PC-3 (cell line): ENCODE measurements around the gene HDAC10. TPM values are rescaled to one million over a fixed set of nuclear protein-coding genes. Genes with fewer than 3 reads are reported as not detected.

ENCODE experiments used
- ATAC-seq: fragments of 200-7000 bp; cut with Tn5 transposase; 2 replicates; pipeline ENCODE4 v1.9.1; 2020; ENCODE audit warnings: mild to moderate bottlenecking, moderate library complexity
- BruUV-seq: library from RNA; stranded (reverse); fragments of 400-500 nt; replicated peaks from 2 replicates; lab custom pipeline; 2021; lab: Mats Ljungman, UMichigan
- CTCF ChIA-PET: fragments of 300-600 bp; sonication (Branson Sonifier 250); formaldehyde crosslinking; loops from one replicate; lab custom pipeline; 2022; ENCODE audit warnings: antibody characterized with exemption; lab: Charles Lee
- POLR2A ChIA-PET: fragments of 300-600 bp; sonication (Branson Sonifier 250); formaldehyde crosslinking; loops from one replicate; lab custom pipeline; 2022; ENCODE audit warnings: antibody characterized with exemption; ENCODE audit not compliant: unreplicated experiment; lab: Charles Lee
- DNase-seq: peaks from one replicate; pipeline ENCODE4 v3.0.0-alpha.2; 2015
- H2AFZ ChIP-seq: fragments of 300-600 bp; sonication (generic); 2 replicates; pipeline ENCODE4 v1.6.0; 2016; ENCODE audit warnings: antibody characterized with exemption, low read length
- H3F3A ChIP-seq: fragments of 300-600 bp; sonication (generic); one replicate; pipeline ENCODE4 v1.6.0; 2017; ENCODE audit warnings: antibody characterized with exemption, low read length, control low read depth, mild to moderate bottlenecking; ENCODE audit not compliant: unreplicated experiment
- H3K27ac ChIP-seq: fragments of 300-600 bp; sonication (generic); 2 replicates; pipeline ENCODE4 v1.5.1; 2016; ENCODE audit warnings: mild to moderate bottlenecking, low read length
- H3K27me3 ChIP-seq: fragments of 300-600 bp; sonication (generic); 2 replicates; pipeline ENCODE4 v1.6.1; 2016; ENCODE audit warnings: low read length, mixed read lengths
- H3K36me3 ChIP-seq: fragments of 300-600 bp; sonication (generic); 2 replicates; pipeline ENCODE4 v1.6.1; 2016; ENCODE audit warnings: low read depth, mixed run types, low read length, mixed read lengths
- H3K4me1 ChIP-seq: fragments of 300-600 bp; sonication (generic); 2 replicates; pipeline ENCODE4 v1.5.1; 2016; ENCODE audit warnings: low read length; ENCODE audit not compliant: insufficient read depth
- H3K4me2 ChIP-seq: fragments of 300-600 bp; sonication (generic); 2 replicates; pipeline ENCODE4 v1.6.0; 2016; ENCODE audit warnings: low read length
- H3K4me3 ChIP-seq: fragments of 300-600 bp; sonication (generic); 2 replicates; pipeline ENCODE4 v1.5.1; 2016; ENCODE audit warnings: mild to moderate bottlenecking, low read length, mixed read lengths
- H3K79me2 ChIP-seq: fragments of 300-600 bp; sonication (generic); 2 replicates; pipeline ENCODE4 v1.6.1; 2017; ENCODE audit warnings: low read length, mixed read lengths
- H3K9ac ChIP-seq: fragments of 300-600 bp; sonication (generic); 2 replicates; pipeline ENCODE4 v1.6.0; 2016; ENCODE audit warnings: mild to moderate bottlenecking, low read length
- H3K9me2 ChIP-seq: fragments of 300-600 bp; sonication (generic); replicated peaks from 2 replicates; pipeline ENCODE4 v1.6.1; 2016; ENCODE audit warnings: mixed run types, low read length, mixed read lengths
- H3K9me3 ChIP-seq: fragments of 300-600 bp; sonication (generic); 2 replicates; pipeline ENCODE4 v1.6.1; 2016; ENCODE audit warnings: low read length, mixed read lengths
- H4K20me1 ChIP-seq: fragments of 300-600 bp; sonication (generic); 2 replicates; pipeline ENCODE4 v1.6.1; 2016; ENCODE audit warnings: low read length, mixed read lengths
- CTCF ChIP-seq: fragments of 300-600 bp; sonication (generic); conservative IDR thresholded peaks from 2 replicates; pipeline ENCODE4 v1.5.1; 2017; ENCODE audit warnings: antibody characterized with exemption, low read depth, mild to moderate bottlenecking, low read length
- EZH2 ChIP-seq: fragments of 300-600 bp; sonication (generic); IDR thresholded peaks from one replicate; pipeline ENCODE4 v1.6.1; 2017; ENCODE audit warnings: antibody characterized with exemption, mild to moderate bottlenecking, low read length; ENCODE audit not compliant: unreplicated experiment
- EZH2phosphoT487 ChIP-seq: fragments of 300-600 bp; sonication (generic); IDR thresholded peaks from 2 replicates; pipeline ENCODE4 v1.6.1; 2018; ENCODE audit warnings: mild to moderate bottlenecking, antibody characterized with exemption, low read length, borderline replicate concordance
- intact Hi-C: fragments of 100-400 bp; cut with micrococcal nuclease; formaldehyde crosslinking; loops from 2 replicates; pipeline ENCODE4 v1.9.0; 2023
- total RNA-seq: library from RNA; depleted of rRNA; stranded (reverse); fragments of >200 nt; gene quantifications from 2 replicates; pipeline ENCODE4 v1.2.3, GENCODE V29; 2014

The HDAC10 gene
- total RNA-seq, 1 experiment from 2014 or later = 25.8 TPM

- Histone ChIP-seq H3K27me3 (no peaks in the 10 kb centered on the region), H3K4me1 (no peaks in the 10 kb centered on the region), H2AFZ (no peak overlapping the region), H3K9me2 (no peaks in the 10 kb centered on the region), H3K4me2 (no peak overlapping the region), H3K27ac (no peak overlapping the region), H3K79me2 (no peaks in the 10 kb centered on the region), H4K20me1 (no peaks in the 10 kb centered on the region), H3K9me3 (no peaks in the 10 kb centered on the region), H3K4me3 (no peak overlapping the region), H3F3A (no peaks in the 10 kb centered on the region), H3K9ac (no peak overlapping the region), H3K36me3 (no peaks in the 10 kb centered on the region; the same call in 1 of the 2 replicates)
- no peak for ATAC-seq
- ChIA-PET CTCF (no interaction called here), POLR2A (no interaction called here)
- DNase-seq = no peak
- intact Hi-C loops = no loop called here
- no peak for TF ChIP-seq CTCF
- no TSS peak for BruUV-seq
Measured at GRCh38 chr22:50226875-50227165, 24.2 kb downstream of the HDAC10 start.

GRCh38 chr22:50226063-50226874 is 24.8 kb downstream of the HDAC10 start:
- Histone ChIP-seq H3F3A (no peaks in the 10 kb centered on the region), H3K9me2 (no peaks in the 10 kb centered on the region), H3K27me3 (no peaks in the 10 kb centered on the region), H2AFZ (no peak overlapping the region), H3K4me1 (no peaks in the 10 kb centered on the region), H3K79me2 (no peaks in the 10 kb centered on the region), H4K20me1 (no peaks in the 10 kb centered on the region), H3K4me2 (no peak overlapping the region), H3K27ac (no peak overlapping the region), H3K36me3 (no peaks in the 10 kb centered on the region; the same call in 1 of the 2 replicates), H3K9ac (no peak overlapping the region), H3K9me3 (no peaks in the 10 kb centered on the region), H3K4me3 (no peak overlapping the region)
- ChIA-PET POLR2A (no interaction called here), CTCF (no interaction called here)
- ATAC-seq (no peak), DNase-seq (no peak)
- intact Hi-C loops = no loop called here
- BruUV-seq = no TSS peak
- TF ChIP-seq EZH2 (no peak), CTCF (no peak), EZH2phosphoT487 (no peak)

- intact Hi-C loops = no loop called here
- ATAC-seq = no peak
- CTCF ChIA-PET = no interaction called here
Measured at GRCh38 chr22:50225200-50225969, 25.7 kb downstream of the HDAC10 start.

More at GRCh38 chr22:50225200-50225969, 25.7 kb downstream of the HDAC10 start:
- no peaks in the 10 kb centered on the region for H3K79me2 ChIP-seq
- TF ChIP-seq EZH2 (no peak), CTCF (no peak), EZH2phosphoT487 (no peak)
- no peak overlapping the region for H3K4me2 ChIP-seq
- H4K20me1 ChIP-seq = no peaks in the 10 kb centered on the region
- BruUV-seq = no TSS peak
- no peak for DNase-seq
- H3K27me3 ChIP-seq = no peaks in the 10 kb centered on the region
- peaks cover 3% of the 10 kb centered on the region; the same call in 1 of the 2 replicates for H3K36me3 ChIP-seq
- POLR2A ChIA-PET = no interaction called here
- no peaks in the 10 kb centered on the region for H3K4me1 ChIP-seq
- no peaks in the 10 kb centered on the region for H3K9me3 ChIP-seq
- H3K9ac ChIP-seq = no peak overlapping the region
- no peak overlapping the region for H3K27ac ChIP-seq
- H3F3A ChIP-seq = no peaks in the 10 kb centered on the region
- no peak overlapping the region for H3K4me3 ChIP-seq
- H3K9me2 ChIP-seq = no peaks in the 10 kb centered on the region
- H2AFZ ChIP-seq = no peak overlapping the region
